Fibroblast of villous mesenchyme (primary cell): ENCODE data around the gene TMEM63C. TPM values are rescaled to one million over a fixed set of nuclear protein-coding genes. Genes with fewer than 3 reads are reported as not detected.

Source experiments
- DNase-seq: peaks from one replicate; pipeline ENCODE4 v3.0.0-alpha.2; 2010; ENCODE audit warnings: low read depth
- H3K4me3 ChIP-seq: 2 replicates; pipeline ENCODE4 v1.5.1; 2011; ENCODE audit warnings: low read depth, mild to moderate bottlenecking, low read length
- total RNA-seq: library from RNA; depleted of rRNA; stranded (reverse); fragments of >200 nt; gene quantifications from 2 replicates; pipeline ENCODE4 v1.2.3, GENCODE V29; 2012
- TF ChIP-seq, protein P1 (sequence below): IDR thresholded peaks from 2 replicates; pipeline ENCODE4 v1.5.1; 2012; ENCODE audit warnings: low read depth, mild to moderate bottlenecking, low read length; ENCODE audit not compliant: insufficient read depth

Gene TMEM63C
- total RNA-seq, 1 donor, result under 0.01 TPM

DNA sequence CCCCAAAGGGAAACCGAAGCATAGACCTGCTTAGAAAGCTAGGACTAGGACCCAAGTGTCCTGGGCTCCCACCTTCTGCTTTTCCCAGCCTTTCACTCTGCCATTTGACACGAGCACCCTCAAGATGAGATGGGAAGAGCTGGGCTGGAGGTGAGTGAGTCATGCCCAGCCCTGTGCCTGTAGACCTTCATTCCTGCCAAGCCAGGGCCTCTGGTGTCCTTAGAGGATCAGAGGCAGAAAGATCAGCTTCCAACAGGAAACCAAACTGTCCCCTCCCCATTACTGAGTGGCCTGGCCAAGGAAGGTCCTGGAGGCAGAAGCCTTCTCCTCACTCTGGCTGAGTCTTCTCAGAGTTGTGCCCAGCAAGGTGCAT, 3.5 kb downstream of the TMEM63C start:
- DNase-seq, result no peak
- no peak overlapping the region for H3K4me3 ChIP-seq
- TF ChIP-seq, protein P1, sequence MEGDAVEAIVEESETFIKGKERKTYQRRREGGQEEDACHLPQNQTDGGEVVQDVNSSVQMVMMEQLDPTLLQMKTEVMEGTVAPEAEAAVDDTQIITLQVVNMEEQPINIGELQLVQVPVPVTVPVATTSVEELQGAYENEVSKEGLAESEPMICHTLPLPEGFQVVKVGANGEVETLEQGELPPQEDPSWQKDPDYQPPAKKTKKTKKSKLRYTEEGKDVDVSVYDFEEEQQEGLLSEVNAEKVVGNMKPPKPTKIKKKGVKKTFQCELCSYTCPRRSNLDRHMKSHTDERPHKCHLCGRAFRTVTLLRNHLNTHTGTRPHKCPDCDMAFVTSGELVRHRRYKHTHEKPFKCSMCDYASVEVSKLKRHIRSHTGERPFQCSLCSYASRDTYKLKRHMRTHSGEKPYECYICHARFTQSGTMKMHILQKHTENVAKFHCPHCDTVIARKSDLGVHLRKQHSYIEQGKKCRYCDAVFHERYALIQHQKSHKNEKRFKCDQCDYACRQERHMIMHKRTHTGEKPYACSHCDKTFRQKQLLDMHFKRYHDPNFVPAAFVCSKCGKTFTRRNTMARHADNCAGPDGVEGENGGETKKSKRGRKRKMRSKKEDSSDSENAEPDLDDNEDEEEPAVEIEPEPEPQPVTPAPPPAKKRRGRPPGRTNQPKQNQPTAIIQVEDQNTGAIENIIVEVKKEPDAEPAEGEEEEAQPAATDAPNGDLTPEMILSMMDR, result no peak

DNA sequence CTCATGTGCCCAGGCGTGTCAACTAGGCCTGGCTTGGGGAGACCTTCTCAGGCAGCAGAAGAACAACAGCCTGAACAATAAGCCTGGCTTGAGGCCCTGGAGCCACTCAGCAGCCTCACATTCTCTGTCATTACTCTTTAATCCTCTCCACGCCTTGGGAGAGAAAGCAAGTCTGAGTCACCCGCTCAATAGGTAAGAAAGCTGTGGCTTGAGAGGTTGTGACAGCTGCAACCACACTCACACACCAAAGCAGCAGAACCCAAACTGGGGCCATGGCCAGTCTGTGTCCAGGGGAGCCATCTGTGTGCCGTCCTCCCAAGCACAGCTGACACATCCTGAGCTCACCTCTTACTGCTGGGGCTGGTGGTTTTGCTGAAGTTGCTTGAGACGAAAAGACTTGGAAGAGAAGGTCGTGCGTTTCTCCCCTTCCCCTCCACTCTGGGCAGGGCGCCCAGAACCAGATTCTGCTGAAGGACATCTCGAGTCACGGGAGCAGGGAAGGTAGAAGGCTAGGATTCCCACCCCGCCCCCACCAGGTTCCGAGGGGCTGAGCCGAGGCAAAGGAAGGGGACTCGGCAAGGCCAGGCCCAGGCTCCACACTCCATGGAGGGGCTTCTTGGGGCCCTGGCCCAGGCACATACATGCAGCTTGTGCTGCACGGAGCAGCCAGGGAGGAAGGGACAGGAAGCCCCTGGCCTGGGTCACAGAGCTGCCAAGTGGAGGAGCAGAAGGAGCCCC, 5.5 kb downstream of the TMEM63C start:
- TF ChIP-seq, protein P1, result no peak
- no peak overlapping the region for H3K4me3 ChIP-seq
- no peak for DNase-seq

DNA sequence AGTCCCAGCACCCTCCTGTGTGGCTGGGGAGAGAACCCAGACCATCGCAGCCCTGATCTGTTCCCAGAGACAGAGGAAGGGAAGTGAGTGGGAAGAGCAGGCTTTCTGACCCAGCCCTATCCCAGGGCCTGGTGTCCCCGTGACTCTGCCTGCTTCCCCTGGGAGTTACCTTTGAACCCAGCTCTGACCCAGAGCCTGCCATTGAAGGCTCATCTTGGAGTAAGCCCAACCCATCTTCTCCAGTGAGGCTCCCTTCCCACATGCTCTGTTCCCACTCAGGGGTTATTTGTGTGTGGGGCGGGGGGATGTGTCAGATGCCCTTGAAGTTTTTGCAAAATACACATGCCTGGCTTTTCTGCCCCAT, 6.0 kb downstream of the TMEM63C start:
- DNase-seq, result no peak
- TF ChIP-seq, protein P1, result no peak
- no peak overlapping the region for H3K4me3 ChIP-seq

DNA sequence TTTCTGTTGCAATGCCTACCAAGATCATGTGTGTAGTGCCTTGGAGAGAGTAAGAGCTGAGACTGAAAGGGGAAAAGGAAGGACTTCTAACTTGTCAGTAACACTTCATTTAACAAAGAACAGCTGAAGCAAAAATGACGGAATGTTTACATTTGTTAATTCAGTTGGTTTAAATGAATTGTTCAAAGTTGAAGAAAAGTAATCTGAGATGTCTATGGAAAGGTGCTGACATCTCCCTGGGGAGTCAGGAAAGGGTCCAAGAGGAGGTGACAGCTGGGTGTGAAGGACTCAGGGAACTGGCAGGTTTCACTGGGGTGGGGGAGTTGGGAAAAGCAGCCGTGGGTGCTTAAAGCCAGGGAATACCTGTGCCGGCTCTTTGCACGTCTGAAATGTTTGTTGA, 7.9 kb downstream of the TMEM63C start:
- TF ChIP-seq, protein P1, result no peak
- no peak for DNase-seq
- H3K4me3 ChIP-seq, result no peak overlapping the region

DNA sequence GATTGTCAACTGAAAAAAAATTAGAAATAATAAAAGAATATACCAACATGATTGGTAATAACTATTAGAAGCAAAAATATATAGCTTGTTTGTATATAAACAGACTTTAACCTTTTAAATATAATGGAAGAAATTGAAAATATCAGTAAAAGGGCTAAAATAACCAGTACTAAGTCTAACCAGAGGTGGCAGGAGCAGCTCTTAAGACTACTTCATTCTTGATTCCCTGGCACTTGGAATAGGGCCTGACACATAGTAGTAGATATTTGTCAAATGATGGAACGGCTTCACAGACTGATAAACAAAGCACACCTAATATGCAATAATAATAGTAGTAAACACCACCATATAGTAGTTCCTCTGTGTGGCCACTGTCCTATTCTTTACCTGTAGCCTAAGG, 9.4 kb downstream of the TMEM63C start:
- TF ChIP-seq, protein P1, result no peak
- H3K4me3 ChIP-seq, result no peak overlapping the region
- no peak for DNase-seq

DNA sequence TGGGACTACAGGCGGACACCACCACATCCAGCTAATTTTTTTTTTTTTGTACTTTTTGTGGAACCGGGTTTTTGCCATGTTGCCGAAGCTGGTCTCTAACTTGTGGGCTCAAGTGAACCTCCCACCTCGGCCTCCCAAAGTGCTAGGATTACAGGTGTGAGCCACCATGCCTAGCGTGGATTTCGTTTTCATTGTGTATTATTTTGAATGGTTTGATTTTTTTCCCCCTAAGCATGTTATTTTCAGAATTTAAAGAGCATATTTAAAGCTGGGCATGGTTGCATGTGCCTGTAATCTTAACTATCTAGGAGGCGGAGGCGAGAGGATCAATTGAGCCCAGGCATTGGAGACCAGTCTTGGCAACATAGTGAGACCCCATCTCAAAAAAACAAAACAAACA, 13.1 kb downstream of the TMEM63C start:
- no peak for DNase-seq
- H3K4me3 ChIP-seq, result no peak overlapping the region
- TF ChIP-seq, protein P1, result no peak

DNA sequence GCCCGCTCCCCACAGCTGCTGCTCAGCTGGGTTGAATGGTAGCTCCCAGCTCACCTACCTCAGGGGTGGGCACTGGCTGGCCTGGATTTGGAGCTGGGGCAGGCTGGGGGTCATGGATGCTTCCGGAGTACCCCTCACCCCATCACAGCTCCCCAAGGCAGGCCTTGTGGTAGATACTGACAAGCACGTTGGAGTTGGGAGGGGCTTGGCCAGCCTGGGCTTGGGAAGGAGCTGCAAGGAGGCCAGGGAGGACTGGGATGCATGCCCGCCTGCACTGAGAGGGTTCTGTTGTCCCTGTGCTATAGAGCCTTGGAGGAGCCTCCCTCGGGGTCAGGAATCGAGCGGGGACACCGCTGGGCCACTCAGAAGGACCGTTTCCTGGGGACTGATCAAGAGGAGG, 14.2 kb downstream of the TMEM63C start:
- TF ChIP-seq, protein P1, result no peak

More for the DNA sequence above, 14.2 kb downstream of the TMEM63C start:
- H3K4me3 ChIP-seq, result no peak overlapping the region
- DNase-seq, result no peak
